ENCODE measurements around the gene DTNB.

Gene DTNB

DNA sequence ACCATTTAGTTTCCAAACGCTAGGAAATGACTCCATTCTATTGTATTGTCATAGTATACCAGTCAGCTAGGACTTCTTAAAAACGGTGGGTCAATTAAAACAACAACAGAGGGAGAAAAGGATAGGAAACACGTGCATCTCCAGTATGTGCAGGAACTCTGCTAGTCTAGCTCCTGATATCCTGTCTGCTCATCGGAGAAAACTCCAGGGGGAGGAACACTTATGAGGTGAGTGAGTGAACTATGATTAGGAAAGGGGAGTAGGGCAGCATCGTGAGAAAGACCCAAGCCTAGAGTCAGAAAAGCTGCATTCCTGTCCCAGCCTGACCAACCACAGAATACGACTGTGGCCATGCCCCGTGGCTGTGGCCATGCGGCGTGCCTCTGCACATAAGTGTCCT lies 34.2 kb downstream of the DTNB start:
- Histone ChIP-seq H3K4me3 (ENCODE audit: low read depth, low read length) (no peak overlapping the region), H3K27ac (ENCODE audit: extremely low read depth, low read depth, low read length) (no peak overlapping the region), H3K9me3 (ENCODE audit: control insufficient read depth, insufficient read depth, low read depth, low read length) (no peaks in the 10 kb centered on the region), H3K4me1 (ENCODE audit: control insufficient read depth, insufficient read depth, low read length) (no peaks in the 10 kb centered on the region), H3K36me3 (ENCODE audit: control insufficient read depth in 2 of 2, insufficient read depth in 1 of 2, low read length in 2 of 2) (no peaks in the 10 kb centered on the region)
- POLR2A ChIA-PET: interaction anchor here (0.5 kb wide), 1 partner anchor 10 kb away, joined by 7 read pairs; no protein-coding TSS in a partner anchor
- CTCF ChIA-PET: interaction anchor here (2.2 kb wide), 1 partner anchor 32 kb away, joined by 6 read pairs; no protein-coding TSS in a partner anchor
- no peak for TF ChIP-seq ZNF830 (tag by site-specific recombination; IDR thresholded peaks at IDR 0.05; ENCODE audit: low read depth)
- TF ChIP-seq, protein P1, sequence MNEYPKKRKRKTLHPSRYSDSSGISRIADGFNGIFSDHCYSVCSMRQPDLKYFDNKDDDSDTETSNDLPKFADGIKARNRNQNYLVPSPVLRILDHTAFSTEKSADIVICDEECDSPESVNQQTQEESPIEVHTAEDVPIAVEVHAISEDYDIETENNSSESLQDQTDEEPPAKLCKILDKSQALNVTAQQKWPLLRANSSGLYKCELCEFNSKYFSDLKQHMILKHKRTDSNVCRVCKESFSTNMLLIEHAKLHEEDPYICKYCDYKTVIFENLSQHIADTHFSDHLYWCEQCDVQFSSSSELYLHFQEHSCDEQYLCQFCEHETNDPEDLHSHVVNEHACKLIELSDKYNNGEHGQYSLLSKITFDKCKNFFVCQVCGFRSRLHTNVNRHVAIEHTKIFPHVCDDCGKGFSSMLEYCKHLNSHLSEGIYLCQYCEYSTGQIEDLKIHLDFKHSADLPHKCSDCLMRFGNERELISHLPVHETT (tag by site-specific recombination; IDR thresholded peaks at IDR 0.05): no peak
- TF ChIP-seq ZNF274 (IDR thresholded peaks at IDR 0.05; ENCODE audit: low read length): no peak
- no peak for TF ChIP-seq ZNF274 (tag by site-specific recombination; IDR thresholded peaks at IDR 0.05; ENCODE audit: borderline replicate concordance)
- no peak for TF ChIP-seq GFI1B (tag by site-specific recombination; IDR thresholded peaks at IDR 0.05)
- no peak for TF ChIP-seq ZNF626 (tag by site-specific recombination; IDR thresholded peaks at IDR 0.05)
- TF ChIP-seq, protein P2, sequence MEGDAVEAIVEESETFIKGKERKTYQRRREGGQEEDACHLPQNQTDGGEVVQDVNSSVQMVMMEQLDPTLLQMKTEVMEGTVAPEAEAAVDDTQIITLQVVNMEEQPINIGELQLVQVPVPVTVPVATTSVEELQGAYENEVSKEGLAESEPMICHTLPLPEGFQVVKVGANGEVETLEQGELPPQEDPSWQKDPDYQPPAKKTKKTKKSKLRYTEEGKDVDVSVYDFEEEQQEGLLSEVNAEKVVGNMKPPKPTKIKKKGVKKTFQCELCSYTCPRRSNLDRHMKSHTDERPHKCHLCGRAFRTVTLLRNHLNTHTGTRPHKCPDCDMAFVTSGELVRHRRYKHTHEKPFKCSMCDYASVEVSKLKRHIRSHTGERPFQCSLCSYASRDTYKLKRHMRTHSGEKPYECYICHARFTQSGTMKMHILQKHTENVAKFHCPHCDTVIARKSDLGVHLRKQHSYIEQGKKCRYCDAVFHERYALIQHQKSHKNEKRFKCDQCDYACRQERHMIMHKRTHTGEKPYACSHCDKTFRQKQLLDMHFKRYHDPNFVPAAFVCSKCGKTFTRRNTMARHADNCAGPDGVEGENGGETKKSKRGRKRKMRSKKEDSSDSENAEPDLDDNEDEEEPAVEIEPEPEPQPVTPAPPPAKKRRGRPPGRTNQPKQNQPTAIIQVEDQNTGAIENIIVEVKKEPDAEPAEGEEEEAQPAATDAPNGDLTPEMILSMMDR (tag by site-specific recombination; IDR thresholded peaks at IDR 0.05): no peak
- TF ChIP-seq ZNF623 (tag by site-specific recombination; IDR thresholded peaks at IDR 0.05): no peak
- no peak for TF ChIP-seq ZNF785 (tag by site-specific recombination; IDR thresholded peaks at IDR 0.05)
- TF ChIP-seq ZNF211 (tag by site-specific recombination; IDR thresholded peaks at IDR 0.05; ENCODE audit: low read depth): no peak
- TF ChIP-seq ZNF354C (tag by site-specific recombination; IDR thresholded peaks at IDR 0.05; ENCODE audit: borderline replicate concordance, low read depth): no peak
- no peak for TF ChIP-seq ZNF501 (tag by site-specific recombination; IDR thresholded peaks at IDR 0.05)
- no peak for TF ChIP-seq ZNF600 (tag by site-specific recombination; IDR thresholded peaks at IDR 0.05)
- no peak for TF ChIP-seq REPIN1 (tag by site-specific recombination; IDR thresholded peaks at IDR 0.05; ENCODE audit: low read depth)
- no peak for TF ChIP-seq ZNF792 (tag by site-specific recombination; IDR thresholded peaks at IDR 0.05)
- TF ChIP-seq ZFP37 (tag by site-specific recombination; IDR thresholded peaks at IDR 0.05): no peak
- TF ChIP-seq, protein P3, sequence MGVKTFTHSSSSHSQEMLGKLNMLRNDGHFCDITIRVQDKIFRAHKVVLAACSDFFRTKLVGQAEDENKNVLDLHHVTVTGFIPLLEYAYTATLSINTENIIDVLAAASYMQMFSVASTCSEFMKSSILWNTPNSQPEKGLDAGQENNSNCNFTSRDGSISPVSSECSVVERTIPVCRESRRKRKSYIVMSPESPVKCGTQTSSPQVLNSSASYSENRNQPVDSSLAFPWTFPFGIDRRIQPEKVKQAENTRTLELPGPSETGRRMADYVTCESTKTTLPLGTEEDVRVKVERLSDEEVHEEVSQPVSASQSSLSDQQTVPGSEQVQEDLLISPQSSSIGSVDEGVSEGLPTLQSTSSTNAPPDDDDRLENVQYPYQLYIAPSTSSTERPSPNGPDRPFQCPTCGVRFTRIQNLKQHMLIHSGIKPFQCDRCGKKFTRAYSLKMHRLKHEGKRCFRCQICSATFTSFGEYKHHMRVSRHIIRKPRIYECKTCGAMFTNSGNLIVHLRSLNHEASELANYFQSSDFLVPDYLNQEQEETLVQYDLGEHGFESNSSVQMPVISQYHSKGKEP (tag by site-specific recombination; IDR thresholded peaks at IDR 0.05): no peak
- TF ChIP-seq ZNF121 (tag by site-specific recombination; IDR thresholded peaks at IDR 0.05): no peak
- no peak for TF ChIP-seq ZNF174 (tag by site-specific recombination; IDR thresholded peaks at IDR 0.05)
- TF ChIP-seq, protein P4, sequence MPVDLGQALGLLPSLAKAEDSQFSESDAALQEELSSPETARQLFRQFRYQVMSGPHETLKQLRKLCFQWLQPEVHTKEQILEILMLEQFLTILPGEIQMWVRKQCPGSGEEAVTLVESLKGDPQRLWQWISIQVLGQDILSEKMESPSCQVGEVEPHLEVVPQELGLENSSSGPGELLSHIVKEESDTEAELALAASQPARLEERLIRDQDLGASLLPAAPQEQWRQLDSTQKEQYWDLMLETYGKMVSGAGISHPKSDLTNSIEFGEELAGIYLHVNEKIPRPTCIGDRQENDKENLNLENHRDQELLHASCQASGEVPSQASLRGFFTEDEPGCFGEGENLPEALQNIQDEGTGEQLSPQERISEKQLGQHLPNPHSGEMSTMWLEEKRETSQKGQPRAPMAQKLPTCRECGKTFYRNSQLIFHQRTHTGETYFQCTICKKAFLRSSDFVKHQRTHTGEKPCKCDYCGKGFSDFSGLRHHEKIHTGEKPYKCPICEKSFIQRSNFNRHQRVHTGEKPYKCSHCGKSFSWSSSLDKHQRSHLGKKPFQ (tag by site-specific recombination; IDR thresholded peaks at IDR 0.05): no peak
- TF ChIP-seq, protein P5, sequence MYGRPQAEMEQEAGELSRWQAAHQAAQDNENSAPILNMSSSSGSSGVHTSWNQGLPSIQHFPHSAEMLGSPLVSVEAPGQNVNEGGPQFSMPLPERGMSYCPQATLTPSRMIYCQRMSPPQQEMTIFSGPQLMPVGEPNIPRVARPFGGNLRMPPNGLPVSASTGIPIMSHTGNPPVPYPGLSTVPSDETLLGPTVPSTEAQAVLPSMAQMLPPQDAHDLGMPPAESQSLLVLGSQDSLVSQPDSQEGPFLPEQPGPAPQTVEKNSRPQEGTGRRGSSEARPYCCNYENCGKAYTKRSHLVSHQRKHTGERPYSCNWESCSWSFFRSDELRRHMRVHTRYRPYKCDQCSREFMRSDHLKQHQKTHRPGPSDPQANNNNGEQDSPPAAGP (tag by site-specific recombination; IDR thresholded peaks at IDR 0.05): no peak
